Activated B cell treated with CpG ODN at 0.5 μM for 24 hours (primary cell): ENCODE data around the gene SUOX. TPM values are rescaled to one million over a fixed set of nuclear protein-coding genes. Genes with fewer than 3 reads are reported as not detected.

Source experiments
- ATAC-seq: fragments of 200-7000 bp; cut with Tn5 transposase; one replicate; pipeline ENCODE4 v1.10.0; 2021; ENCODE audit warnings: low read depth, mild to moderate bottlenecking, moderate library complexity
- CTCF ChIA-PET: fragments of 350-600 bp; sonication (Branson Sonifier 250); formaldehyde crosslinking; loops from one replicate; lab custom pipeline; 2021; ENCODE audit warnings: antibody characterized with exemption; lab: Charles Lee
- POLR2A ChIA-PET: fragments of 350-600 bp; sonication (Branson Sonifier 250); formaldehyde crosslinking; loops from one replicate; lab custom pipeline; 2021; ENCODE audit warnings: antibody characterized with exemption; lab: Charles Lee
- DNase-seq: peaks from one replicate; pipeline ENCODE4 v3.0.0; 2022
- H3K27ac Mint-ChIP-seq: one replicate; pipeline ENCODE4 v1.8.0; 2020; ENCODE audit warnings: mixed read lengths
- H3K27me3 Mint-ChIP-seq: one replicate; pipeline ENCODE4 v1.8.0; 2021; ENCODE audit warnings: mixed read lengths
- H3K36me3 Mint-ChIP-seq: one replicate; pipeline ENCODE4 v1.8.0; 2021; ENCODE audit warnings: low read depth, mixed read lengths
- H3K4me1 Mint-ChIP-seq: one replicate; pipeline ENCODE4 v1.8.0; 2021; ENCODE audit warnings: mixed read lengths
- H3K4me3 Mint-ChIP-seq: one replicate; pipeline ENCODE4 v1.8.0; 2020; ENCODE audit warnings: mild to moderate bottlenecking, mixed read lengths
- H3K9me3 Mint-ChIP-seq: one replicate; pipeline ENCODE4 v1.8.0; 2020; ENCODE audit warnings: mixed read lengths
- intact Hi-C: fragments of 100-400 bp; cut with micrococcal nuclease; formaldehyde crosslinking; loops from one replicate; pipeline ENCODE4 v1.15.1; 2024
- total RNA-seq: library from RNA; stranded (reverse); gene quantifications from 2 replicates; pipeline ENCODE4 v1.2.3, GENCODE V29; 2022
- TF ChIP-seq, protein P1 (sequence below): fragments of 200-600 bp; IDR thresholded peaks from one replicate; pipeline ENCODE4 v1.8.0; 2022; ENCODE audit warnings: antibody characterized with exemption, mild to moderate bottlenecking

SUOX gene
- total RNA-seq, 1 donor from 2014 or later: 5.6 TPM

DNA sequence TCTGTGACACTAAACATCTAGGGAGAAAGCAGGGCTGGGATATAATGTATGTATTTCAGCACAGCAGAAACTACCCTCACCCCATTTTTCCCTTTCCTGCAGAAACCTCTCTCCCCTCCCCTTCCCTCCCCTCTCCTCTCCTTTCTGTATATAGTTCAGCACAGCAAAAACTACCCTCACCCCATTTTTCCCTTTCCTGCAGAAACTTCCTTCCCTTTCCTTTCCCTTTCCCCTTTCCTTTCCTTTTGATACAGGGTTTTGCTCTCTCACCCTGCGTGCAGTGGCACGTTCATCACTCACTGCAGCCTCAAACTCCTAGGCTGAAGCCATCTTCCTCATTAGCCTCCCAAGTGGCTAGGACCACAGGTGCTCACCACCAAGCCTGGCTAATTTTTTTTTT is 33.3 kb upstream of the SUOX start:
- TF ChIP-seq, protein P1, sequence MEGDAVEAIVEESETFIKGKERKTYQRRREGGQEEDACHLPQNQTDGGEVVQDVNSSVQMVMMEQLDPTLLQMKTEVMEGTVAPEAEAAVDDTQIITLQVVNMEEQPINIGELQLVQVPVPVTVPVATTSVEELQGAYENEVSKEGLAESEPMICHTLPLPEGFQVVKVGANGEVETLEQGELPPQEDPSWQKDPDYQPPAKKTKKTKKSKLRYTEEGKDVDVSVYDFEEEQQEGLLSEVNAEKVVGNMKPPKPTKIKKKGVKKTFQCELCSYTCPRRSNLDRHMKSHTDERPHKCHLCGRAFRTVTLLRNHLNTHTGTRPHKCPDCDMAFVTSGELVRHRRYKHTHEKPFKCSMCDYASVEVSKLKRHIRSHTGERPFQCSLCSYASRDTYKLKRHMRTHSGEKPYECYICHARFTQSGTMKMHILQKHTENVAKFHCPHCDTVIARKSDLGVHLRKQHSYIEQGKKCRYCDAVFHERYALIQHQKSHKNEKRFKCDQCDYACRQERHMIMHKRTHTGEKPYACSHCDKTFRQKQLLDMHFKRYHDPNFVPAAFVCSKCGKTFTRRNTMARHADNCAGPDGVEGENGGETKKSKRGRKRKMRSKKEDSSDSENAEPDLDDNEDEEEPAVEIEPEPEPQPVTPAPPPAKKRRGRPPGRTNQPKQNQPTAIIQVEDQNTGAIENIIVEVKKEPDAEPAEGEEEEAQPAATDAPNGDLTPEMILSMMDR: no peak
- ChIA-PET CTCF (no interaction called here), POLR2A (no interaction called here)
- ATAC-seq (no peak), DNase-seq (no peak)
- Mint-ChIP-seq H3K27me3 (no peaks in the 10 kb centered on the region), H3K4me3 (no peak overlapping the region), H3K4me1 (peaks cover 27% of the 10 kb centered on the region), H3K27ac (no peak overlapping the region), H3K9me3 (no peaks in the 10 kb centered on the region), H3K36me3 (peaks cover 9% of the 10 kb centered on the region)
- intact Hi-C loops: no loop called here

DNA sequence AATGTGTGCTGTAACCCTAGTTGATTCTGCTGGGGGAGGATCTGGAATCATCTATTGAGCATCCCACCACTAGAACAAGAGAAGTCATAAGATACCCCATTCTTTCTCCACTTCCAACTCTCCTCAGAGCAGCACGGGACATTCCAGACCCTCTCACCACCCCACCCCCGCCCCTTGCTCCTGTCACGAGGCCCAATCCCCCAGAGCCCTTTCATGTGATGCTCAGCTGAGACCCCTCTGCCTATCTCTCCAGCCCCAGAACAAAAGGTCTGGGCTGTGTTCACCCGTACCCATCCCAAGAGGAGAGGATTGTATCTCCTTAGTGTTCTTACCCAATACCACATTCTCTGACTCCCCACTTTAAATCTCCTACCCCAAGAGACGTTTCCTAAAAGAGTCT is 31.8 kb upstream of the SUOX start:
- DNase-seq: no peak
- H3K4me1 Mint-ChIP-seq: peaks cover 27% of the 10 kb centered on the region
- H3K36me3 Mint-ChIP-seq: peaks cover 9% of the 10 kb centered on the region
- intact Hi-C loops: no loop called here
- H3K27me3 Mint-ChIP-seq: no peaks in the 10 kb centered on the region
- no peak for ATAC-seq
- CTCF ChIA-PET: interaction anchor here (0.7 kb wide), 1 partner anchor 226 kb away, joined by 3 read pairs; no protein-coding TSS in a partner anchor
- no peaks in the 10 kb centered on the region for H3K9me3 Mint-ChIP-seq
- no peak overlapping the region for H3K27ac Mint-ChIP-seq
- TF ChIP-seq, protein P1: no peak
- H3K4me3 Mint-ChIP-seq: peak overlapping the region; percentile 93
- POLR2A ChIA-PET: no interaction called here

DNA sequence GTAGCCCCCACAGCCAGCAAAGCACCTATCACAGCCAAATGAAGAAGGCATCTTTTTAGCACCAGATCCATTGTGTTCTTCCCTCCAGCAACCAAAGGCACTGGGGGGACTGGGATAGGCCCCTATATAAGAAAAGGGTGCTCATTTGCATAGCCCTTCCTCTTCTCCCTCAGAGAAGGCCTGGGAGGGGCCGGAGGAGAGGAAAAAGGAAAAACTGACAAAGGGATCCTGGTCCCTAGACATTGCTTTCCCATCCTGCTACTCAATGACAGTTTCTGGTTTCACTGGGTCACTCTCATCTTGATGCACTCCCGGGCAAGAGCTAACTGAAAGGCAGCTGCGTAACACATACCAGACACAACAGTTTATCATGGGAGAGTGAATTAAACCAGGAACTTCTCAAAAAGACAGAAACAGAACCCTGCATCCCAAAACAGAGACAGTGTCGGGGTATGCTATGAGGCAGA is 31.1 kb upstream of the SUOX start, which contains the start of gene PMEL:
PMEL (minus strand) TSS at position 102 of the 467 bp plus-strand sequence; CDS start at position 71, 31 bp downstream.
- Mint-ChIP-seq H3K27ac (peak within 1 kb of the TSS; percentile 66), H3K4me1 (peaks cover 31% of the 10 kb centered on the region), H3K36me3 (peaks cover 10% of the 10 kb centered on the region), H3K27me3 (no peaks in the 10 kb centered on the region), H3K9me3 (no peaks in the 10 kb centered on the region), H3K4me3 (peak within 1 kb of the TSS; percentile 93)
- POLR2A ChIA-PET: no interaction called here
- TF ChIP-seq, protein P1: no peak
- ATAC-seq (no peak), DNase-seq (no peak)
- CTCF ChIA-PET: no interaction called here
- intact Hi-C loops: loop anchor here (1.0 kb wide), 1 partner anchor 8 kb away; the partner anchor contains the start of gene RAB5B

DNA sequence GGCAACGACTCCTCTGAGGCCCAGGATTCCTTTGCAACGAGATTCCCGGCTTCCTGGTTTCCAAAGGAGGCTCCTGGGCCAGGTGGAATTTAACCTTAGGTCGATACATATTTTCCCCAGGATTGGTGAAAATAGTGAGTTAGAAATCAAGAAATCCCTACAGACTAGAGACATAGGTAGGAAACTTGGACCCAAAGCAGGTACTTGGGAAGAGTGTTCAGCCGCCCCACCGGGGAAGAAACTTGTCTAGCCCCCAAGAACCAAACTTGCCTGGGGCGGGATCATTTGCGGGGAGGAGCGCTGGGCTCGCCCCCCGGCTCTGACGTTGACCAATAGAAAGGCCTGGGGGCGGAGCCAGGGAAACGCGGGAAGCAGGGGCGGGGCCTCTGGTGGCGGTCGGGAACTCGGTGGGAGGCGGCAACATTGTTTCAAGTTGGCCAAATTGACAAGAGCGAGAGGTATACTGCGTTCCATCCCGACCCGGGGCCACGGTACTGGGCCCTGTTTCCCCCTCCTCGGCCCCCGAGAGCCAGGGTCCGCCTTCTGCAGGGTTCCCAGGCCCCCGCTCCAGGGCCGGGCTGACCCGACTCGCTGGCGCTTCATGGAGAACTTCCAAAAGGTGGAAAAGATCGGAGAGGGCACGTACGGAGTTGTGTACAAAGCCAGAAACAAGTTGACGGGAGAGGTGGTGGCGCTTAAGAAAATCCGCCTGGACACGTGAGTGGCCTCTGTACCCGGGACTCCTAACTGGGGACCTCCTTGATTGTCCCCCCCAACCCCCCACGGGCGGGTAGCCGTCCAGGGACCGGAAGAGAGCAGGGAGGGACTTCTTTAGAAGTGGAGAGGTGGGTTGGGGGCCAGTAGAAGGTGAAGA is 30.4 kb upstream of the SUOX start, which contains the start of gene CDK2:
CDK2 (plus strand) TSS at position 423 of the 874 bp plus-strand sequence; CDS start at position 602, 179 bp downstream.
- Mint-ChIP-seq H3K9me3 (no peaks in the 10 kb centered on the region), H3K4me1 (peaks cover 34% of the 10 kb centered on the region), H3K4me3 (peak within 1 kb of the TSS; percentile 93), H3K36me3 (peaks cover 14% of the 10 kb centered on the region), H3K27me3 (no peaks in the 10 kb centered on the region), H3K27ac (peak within 1 kb of the TSS; percentile 66)
- POLR2A ChIA-PET: interaction anchor here (0.6 kb wide), 1 partner anchor 63 kb away, joined by 6 read pairs; no protein-coding TSS in a partner anchor
- DNase-seq (peak; percentile 83), ATAC-seq (peak; percentile 99)
- intact Hi-C loops: loop anchor here (1.0 kb wide), 1 partner anchor 8 kb away; the partner anchor contains the start of gene RAB5B
- TF ChIP-seq, protein P1: no peak
- CTCF ChIA-PET: no interaction called here

DNA sequence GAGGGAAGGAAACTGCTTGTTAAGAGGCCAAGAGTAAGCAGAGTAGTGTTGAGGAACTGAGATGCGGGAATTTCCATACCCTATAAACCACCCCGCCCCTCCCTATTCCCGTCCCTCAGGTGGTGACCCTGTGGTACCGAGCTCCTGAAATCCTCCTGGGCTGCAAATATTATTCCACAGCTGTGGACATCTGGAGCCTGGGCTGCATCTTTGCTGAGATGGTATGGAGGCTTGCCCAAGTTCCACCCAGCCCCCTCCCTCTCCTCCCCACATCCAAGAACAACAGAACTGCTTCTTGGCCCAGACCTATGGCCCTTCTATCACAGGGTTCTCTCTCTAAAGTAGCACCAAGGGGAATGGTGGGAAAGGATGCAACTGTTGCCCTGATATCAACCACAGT is 27.7 kb upstream of the SUOX start:
- H3K9me3 Mint-ChIP-seq: no peaks in the 10 kb centered on the region
- peaks cover 36% of the 10 kb centered on the region for H3K4me1 Mint-ChIP-seq
- H3K36me3 Mint-ChIP-seq: peaks cover 14% of the 10 kb centered on the region
- no peak for ATAC-seq
- ChIA-PET CTCF (interaction anchor here (1.0 kb wide), 1 partner anchor 231 kb away, joined by 4 read pairs; no protein-coding TSS in a partner anchor), POLR2A (interaction anchor here (0.7 to 1.4 kb wide), 5 partner anchors 9 to 1138 kb away, joined by 3 to 8 read pairs (median 4); partner anchors contain the start of genes ORMDL2 and SARNP)
- DNase-seq: no peak
- no peaks in the 10 kb centered on the region for H3K27me3 Mint-ChIP-seq
- no peak overlapping the region for H3K27ac Mint-ChIP-seq
- H3K4me3 Mint-ChIP-seq: no peak overlapping the region
- TF ChIP-seq, protein P1: no peak
- intact Hi-C loops: no loop called here
